Stimulated activated CD4-positive, alpha-beta T cell treated with anti-CD3 and anti-CD28 coated beads, Interleukin-12 subunit alpha, Interleukin-12 subunit beta, amount 100 ng/mL, for 4 hours (primary cell): ENCODE measurements around the gene REEP6.

ENCODE experiments used
- DNase-seq: peaks from one replicate; pipeline ENCODE4 v3.0.0-alpha.2; 2020

Gene REEP6

GRCh38 chr19:1491114-1491848, at the start of gene REEP6:
REEP6 (plus strand) TSS chr19:1491181; CDS start chr19:1491270, 89 bp downstream.
- no peak for DNase-seq

- no peak for DNase-seq
These were observed 49.1 kb upstream of the REEP6 start for GRCh38 chr19:1441677-1442438.

- peak; percentile 78 for DNase-seq
These were observed 45.6 kb upstream of the REEP6 start for GRCh38 chr19:1445185-1445931.

- no peak for DNase-seq
These were observed 44.9 kb upstream of the REEP6 start for GRCh38 chr19:1445932-1446712.

GRCh38 chr19:1446713-1447481, 44.1 kb upstream of the REEP6 start:
- DNase-seq = peak; percentile 40

GRCh38 chr19:1447504-1447903, 43.5 kb upstream of the REEP6 start:
- no peak for DNase-seq

GRCh38 chr19:1447944-1448343, 43.0 kb upstream of the REEP6 start:
- no peak for DNase-seq

GRCh38 chr19:1449467-1450442, 41.2 kb upstream of the REEP6 start, which contains the start of gene APC2:
APC2 (plus strand) TSS chr19:1450121; CDS start chr19:1453002, 2,881 bp downstream.
- no peak for DNase-seq

- DNase-seq = no peak
These were observed 39.9 kb upstream of the REEP6 start for GRCh38 chr19:1450735-1451731.

- DNase-seq = no peak
These were observed 38.8 kb upstream of the REEP6 start for GRCh38 chr19:1451916-1452801.

- DNase-seq = no peak
These were observed 38.0 kb upstream of the REEP6 start for GRCh38 chr19:1452802-1453524.

- DNase-seq = no peak
These were observed 37.2 kb upstream of the REEP6 start for GRCh38 chr19:1453525-1454364.

- no peak for DNase-seq
These were observed 36.0 kb upstream of the REEP6 start for GRCh38 chr19:1455002-1455335.

GRCh38 chr19:1455336-1456120, 35.5 kb upstream of the REEP6 start:
- DNase-seq = no peak

- DNase-seq = no peak
These were observed 34.7 kb upstream of the REEP6 start for GRCh38 chr19:1456121-1456900.
